ENCODE data around the gene NFIL3.

- TF ChIP-seq CTCF (IDR thresholded peaks at IDR 0.05) (no peak), POLR2A (IDR thresholded peaks at IDR 0.05) (no peak)
These were observed 62.9 kb downstream of the NFIL3 start for GRCh38 chr9:91360551-91361290.

All from heart left ventricle (tissue), 13 donors.